SK-N-SH treated with all-trans-retinoic acid at 6 μM for 48 hours (cell line): ENCODE results near the gene NCAPD2.

Experiments used
- ATAC-seq: fragments of 200-7000 bp; cut with Tn5 transposase; 3 replicates; pipeline ENCODE4 v1.9.1; 2020; ENCODE audit warnings: mild to moderate bottlenecking, moderate library complexity
- ARNTL ChIP-seq: fragments of 450-650 bp; formaldehyde crosslinking; IDR thresholded peaks from 2 replicates; pipeline ENCODE4 v1.5.0; 2020; ENCODE audit warnings: low read depth, mild to moderate bottlenecking, moderate library complexity, borderline replicate concordance
- CSDC2 ChIP-seq: fragments of 250-450 bp; sonication (Bioruptor Pico); IDR thresholded peaks from 2 replicates; pipeline ENCODE4 v1.5.0; 2020; ENCODE audit warnings: mild to moderate bottlenecking, moderate library complexity
- CSRNP3 ChIP-seq: fragments of 250-450 bp; sonication (Bioruptor Pico); IDR thresholded peaks from 2 replicates; pipeline ENCODE4 v1.5.1; 2021; ENCODE audit warnings: mild to moderate bottlenecking, moderate library complexity
- ESRRG ChIP-seq: fragments of 250-450 bp; sonication (Bioruptor Pico); IDR thresholded peaks from 2 replicates; pipeline ENCODE4 v1.6.1; 2021; ENCODE audit warnings: mild to moderate bottlenecking
- GLIS3 ChIP-seq: fragments of 250-450 bp; sonication (Bioruptor Pico); IDR thresholded peaks from 2 replicates; pipeline ENCODE4 v1.5.0; 2020; ENCODE audit warnings: mild to moderate bottlenecking, moderate library complexity
- OSR1 ChIP-seq: fragments of 250-450 bp; sonication (Bioruptor Pico); IDR thresholded peaks from 2 replicates; pipeline ENCODE4 v1.8.0; 2022; ENCODE audit warnings: moderate library complexity, mild to moderate bottlenecking, inconsistent platforms
- SNAI2 ChIP-seq: fragments of 250-450 bp; sonication (Bioruptor Pico); IDR thresholded peaks from 2 replicates; pipeline ENCODE4 v1.5.0; 2020; ENCODE audit warnings: mild to moderate bottlenecking, moderate library complexity
- TCF4 ChIP-seq: fragments of 250-450 bp; sonication (Bioruptor Pico); IDR thresholded peaks from 2 replicates; pipeline ENCODE4 v1.8.0; 2021; ENCODE audit warnings: mild to moderate bottlenecking, moderate library complexity, borderline replicate concordance
- TOX ChIP-seq: fragments of 250-450 bp; sonication (Bioruptor Pico); IDR thresholded peaks from 2 replicates; pipeline ENCODE4 v1.8.0; 2021; ENCODE audit warnings: mild to moderate bottlenecking, moderate library complexity, borderline replicate concordance
- ZC3H10 ChIP-seq: fragments of 250-450 bp; sonication (Bioruptor Pico); IDR thresholded peaks from 2 replicates; pipeline ENCODE4 v1.5.1; 2021; ENCODE audit warnings: mild to moderate bottlenecking, moderate library complexity
- ZFP3 ChIP-seq: fragments of 250-450 bp; sonication (Bioruptor Pico); IDR thresholded peaks from 2 replicates; pipeline ENCODE4 v1.5.0; 2020; ENCODE audit warnings: mild to moderate bottlenecking, moderate library complexity
- ZFP30 ChIP-seq: fragments of 450-650 bp; formaldehyde crosslinking; IDR thresholded peaks from 2 replicates; pipeline ENCODE4 v1.5.0; 2022; ENCODE audit warnings: mild to moderate bottlenecking, moderate library complexity
- ZNF565 ChIP-seq: fragments of 450-650 bp; formaldehyde crosslinking; conservative IDR thresholded peaks from 2 replicates; pipeline ENCODE4 v1.5.0; 2020; ENCODE audit warnings: low read depth, mild to moderate bottlenecking, moderate library complexity
- ZNF70 ChIP-seq: fragments of 450-650 bp; formaldehyde crosslinking; IDR thresholded peaks from 2 replicates; pipeline ENCODE4 v1.5.0; 2020; ENCODE audit warnings: mild to moderate bottlenecking, moderate library complexity
- ZNF8 ChIP-seq: fragments of 450-650 bp; formaldehyde crosslinking; IDR thresholded peaks from 2 replicates; pipeline ENCODE4 v1.5.0; 2020; ENCODE audit warnings: mild to moderate bottlenecking, moderate library complexity
- TF ChIP-seq, protein P1 (sequence below): fragments of 250-450 bp; sonication (Bioruptor Pico); IDR thresholded peaks from 2 replicates; pipeline ENCODE4 v1.8.0; 2020; ENCODE audit warnings: mild to moderate bottlenecking, moderate library complexity, borderline replicate concordance

The NCAPD2 gene

GRCh38 chr12:6458281-6459003 lies 35.5 kb upstream of the NCAPD2 start (continued):
- TF ChIP-seq ZFP3 (CRISPR knock-in tag): no peak
- TF ChIP-seq, all 23 proteins: peak for 0

DNA sequence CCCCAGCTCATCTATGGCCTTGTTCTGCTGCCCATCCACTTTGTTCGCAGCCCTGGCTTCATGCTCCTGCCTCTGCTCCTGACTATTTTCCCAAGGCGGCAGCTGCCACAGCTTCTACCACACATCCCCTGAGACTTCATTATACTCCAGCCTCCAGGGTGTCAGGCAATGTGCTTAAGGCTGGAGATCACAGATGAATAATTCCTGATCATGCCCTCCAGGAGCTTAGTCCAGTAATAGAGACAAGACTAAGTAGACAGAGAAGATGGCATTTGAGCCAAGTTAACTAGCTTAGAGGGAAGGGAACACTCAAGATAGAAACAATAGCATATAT lies 34.9 kb upstream of the NCAPD2 start:
- TF ChIP-seq TCF4 (CRISPR knock-in tag): no peak
- no peak for TF ChIP-seq CSDC2 (CRISPR knock-in tag)
- TF ChIP-seq ESRRG (CRISPR knock-in tag): no peak
- TF ChIP-seq ZNF70 (CRISPR knock-in tag): no peak
- TF ChIP-seq TOX (CRISPR knock-in tag): no peak
- TF ChIP-seq ZNF565 (CRISPR knock-in tag): no peak
- TF ChIP-seq, protein P1, sequence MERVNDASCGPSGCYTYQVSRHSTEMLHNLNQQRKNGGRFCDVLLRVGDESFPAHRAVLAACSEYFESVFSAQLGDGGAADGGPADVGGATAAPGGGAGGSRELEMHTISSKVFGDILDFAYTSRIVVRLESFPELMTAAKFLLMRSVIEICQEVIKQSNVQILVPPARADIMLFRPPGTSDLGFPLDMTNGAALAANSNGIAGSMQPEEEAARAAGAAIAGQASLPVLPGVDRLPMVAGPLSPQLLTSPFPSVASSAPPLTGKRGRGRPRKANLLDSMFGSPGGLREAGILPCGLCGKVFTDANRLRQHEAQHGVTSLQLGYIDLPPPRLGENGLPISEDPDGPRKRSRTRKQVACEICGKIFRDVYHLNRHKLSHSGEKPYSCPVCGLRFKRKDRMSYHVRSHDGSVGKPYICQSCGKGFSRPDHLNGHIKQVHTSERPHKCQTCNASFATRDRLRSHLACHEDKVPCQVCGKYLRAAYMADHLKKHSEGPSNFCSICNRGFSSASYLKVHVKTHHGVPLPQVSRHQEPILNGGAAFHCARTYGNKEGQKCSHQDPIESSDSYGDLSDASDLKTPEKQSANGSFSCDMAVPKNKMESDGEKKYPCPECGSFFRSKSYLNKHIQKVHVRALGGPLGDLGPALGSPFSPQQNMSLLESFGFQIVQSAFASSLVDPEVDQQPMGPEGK: no peak
- no peak; the same call in 2 of the 3 replicates for ATAC-seq

DNA sequence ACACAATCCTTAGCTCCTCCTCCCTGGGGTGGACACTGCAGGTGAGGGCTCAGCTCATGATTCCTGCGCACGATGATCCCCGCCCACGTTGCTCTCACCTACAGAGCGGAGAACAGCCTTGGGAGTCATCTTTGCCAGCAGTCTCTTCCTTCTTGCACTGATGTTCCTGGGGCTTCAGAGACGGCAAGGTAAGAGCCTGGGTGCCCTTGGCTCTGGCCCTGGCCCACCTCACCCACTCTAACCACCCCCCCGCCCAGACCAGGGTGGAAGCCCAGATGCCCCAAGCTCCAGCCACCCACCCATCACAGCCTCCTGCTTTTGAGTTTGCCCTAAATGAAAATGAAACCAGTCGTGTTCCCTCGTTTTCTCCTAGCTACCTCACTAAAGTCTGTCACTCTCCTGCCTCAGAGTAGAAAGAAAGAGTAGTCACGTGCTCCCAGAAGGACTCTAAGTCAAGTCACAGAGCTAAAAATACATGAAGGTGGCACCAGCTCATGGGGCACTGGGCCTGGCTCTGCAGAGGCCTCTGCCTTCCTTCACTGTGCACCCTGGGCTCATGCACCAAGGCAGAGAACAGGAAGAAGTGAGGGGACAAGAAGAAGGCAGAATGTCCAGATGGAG lies 33.0 kb upstream of the NCAPD2 start:
- ATAC-seq: no peak
- TF ChIP-seq ZFP3 (CRISPR knock-in tag): no peak
- no peak for TF ChIP-seq ZNF70 (CRISPR knock-in tag)
- no peak for TF ChIP-seq ZNF8 (CRISPR knock-in tag)
- TF ChIP-seq TCF4 (CRISPR knock-in tag): no peak
- TF ChIP-seq, protein P1: no peak
- TF ChIP-seq ESRRG (CRISPR knock-in tag): no peak
- TF ChIP-seq CSDC2 (CRISPR knock-in tag): no peak
- TF ChIP-seq CSRNP3 (CRISPR knock-in tag): no peak
- TF ChIP-seq GLIS3 (CRISPR knock-in tag): no peak

- no peak for TF ChIP-seq ESRRG (CRISPR knock-in tag)
Observed at GRCh38 chr12:6461401-6462233, 32.3 kb upstream of the NCAPD2 start.

DNA sequence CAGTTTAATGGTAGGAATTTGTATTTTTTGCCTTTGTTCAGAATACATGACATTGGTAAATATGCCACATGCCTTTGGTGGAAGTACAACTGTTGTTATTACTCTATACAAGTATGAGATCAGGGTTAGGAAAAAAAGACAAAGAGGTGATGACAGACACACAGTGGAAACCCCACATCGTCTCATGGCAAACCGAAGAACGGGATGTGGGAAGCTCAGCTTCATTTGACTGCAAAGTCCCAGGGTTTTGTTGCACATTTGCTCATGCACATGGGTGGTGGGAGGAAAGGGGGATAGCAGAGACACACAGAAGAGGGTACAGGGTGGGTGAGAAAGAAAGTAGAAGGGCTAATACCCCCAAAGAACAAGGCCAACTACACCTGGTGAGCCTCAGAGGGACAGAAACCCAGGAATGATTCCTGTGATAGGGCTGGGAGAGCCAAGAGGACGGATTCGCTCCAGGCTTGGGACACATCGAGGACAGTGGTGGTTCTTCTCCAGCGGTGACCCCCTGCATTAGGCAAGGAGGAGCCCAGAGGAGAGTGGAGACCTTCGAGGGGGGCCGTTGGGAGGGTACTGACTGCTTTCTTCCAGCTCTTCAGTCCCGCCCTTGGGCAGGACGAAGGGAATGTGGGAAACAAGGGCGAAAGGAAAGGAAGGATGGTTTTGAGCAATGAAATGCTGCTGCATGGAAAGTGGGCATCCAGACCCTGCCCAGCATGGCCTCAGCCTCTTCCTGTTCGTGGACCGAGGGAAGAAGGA lies 31.5 kb upstream of the NCAPD2 start:
- ATAC-seq: no peak
- TF ChIP-seq ARNTL: no peak
- TF ChIP-seq, protein P1: no peak
- TF ChIP-seq CSDC2 (CRISPR knock-in tag): no peak
- TF ChIP-seq ZFP30 (CRISPR knock-in tag): no peak
- no peak for TF ChIP-seq TCF4 (CRISPR knock-in tag)
- TF ChIP-seq ZC3H10 (CRISPR knock-in tag): no peak
- TF ChIP-seq ZNF70 (CRISPR knock-in tag): no peak
- no peak for TF ChIP-seq SNAI2 (CRISPR knock-in tag)
- no peak for TF ChIP-seq OSR1 (CRISPR knock-in tag)

More at GRCh38 chr12:6461401-6462233, 32.3 kb upstream of the NCAPD2 start:
- no peak for ATAC-seq
